GM18517 (cell line): ENCODE results near the gene APCDD1L.

Source experiments
- ATAC-seq: cut with Tn5 transposase; IDR thresholded peaks from one replicate; pipeline ENCODE4 v1.9.1; 2021; ENCODE audit warnings: mild to moderate bottlenecking, moderate library complexity; ENCODE audit not compliant: unreplicated experiment

Gene APCDD1L

GRCh38 chr20:58492795-58493524, 22.2 kb downstream of the APCDD1L start:
- ATAC-seq: no peak

- no peak for ATAC-seq
These were observed 23.0 kb downstream of the APCDD1L start for GRCh38 chr20:58492074-58492718.

GRCh38 chr20:58486207-58486606, 29.0 kb downstream of the APCDD1L start:
- no peak for ATAC-seq

- ATAC-seq: no peak
These were observed 29.8 kb downstream of the APCDD1L start for GRCh38 chr20:58485393-58485792.

GRCh38 chr20:58483470-58483869, 31.7 kb downstream of the APCDD1L start:
- no peak for ATAC-seq

GRCh38 chr20:58483051-58483450, 32.1 kb downstream of the APCDD1L start:
- ATAC-seq: no peak

- ATAC-seq: no peak
These were observed 32.8 kb downstream of the APCDD1L start for GRCh38 chr20:58482416-58482815.

GRCh38 chr20:58481481-58482021, 33.6 kb downstream of the APCDD1L start:
- no peak for ATAC-seq

GRCh38 chr20:58480551-58481336, 34.5 kb downstream of the APCDD1L start:
- ATAC-seq: no peak

GRCh38 chr20:58479726-58480440, 35.3 kb downstream of the APCDD1L start:
- no peak for ATAC-seq

- ATAC-seq: no peak
These were observed 36.9 kb downstream of the APCDD1L start for GRCh38 chr20:58478141-58478805.

- no peak for ATAC-seq
These were observed 39.7 kb downstream of the APCDD1L start for GRCh38 chr20:58475466-58475865.

- ATAC-seq: no peak
These were observed 41.5 kb downstream of the APCDD1L start for GRCh38 chr20:58473453-58474425.

- no peak for ATAC-seq
These were observed 42.8 kb downstream of the APCDD1L start for GRCh38 chr20:58472273-58473018.

- no peak for ATAC-seq
These were observed 43.7 kb downstream of the APCDD1L start for GRCh38 chr20:58471193-58472164.

- no peak for ATAC-seq
These were observed 44.6 kb downstream of the APCDD1L start for GRCh38 chr20:58470336-58471192.
